PC-3 (cell line): Measurements from ENCODE around the gene TMEM106A.
"Not testable (repeated sequence)": the region's sequence is repeated elsewhere in the genome, so short reads cannot be mapped to it uniquely, and the experiment has no call there.

Experiments used
- EZH2 ChIP-seq: fragments of 300-600 bp; sonication (generic); IDR thresholded peaks from one replicate; pipeline ENCODE4 v1.6.1; 2017; ENCODE audit warnings: antibody characterized with exemption, mild to moderate bottlenecking, low read length; ENCODE audit not compliant: unreplicated experiment
- TF ChIP-seq, protein P1 (sequence below): fragments of 300-600 bp; sonication (generic); conservative IDR thresholded peaks from 2 replicates; pipeline ENCODE4 v1.5.1; 2017; ENCODE audit warnings: antibody characterized with exemption, low read depth, mild to moderate bottlenecking, low read length

DNA sequence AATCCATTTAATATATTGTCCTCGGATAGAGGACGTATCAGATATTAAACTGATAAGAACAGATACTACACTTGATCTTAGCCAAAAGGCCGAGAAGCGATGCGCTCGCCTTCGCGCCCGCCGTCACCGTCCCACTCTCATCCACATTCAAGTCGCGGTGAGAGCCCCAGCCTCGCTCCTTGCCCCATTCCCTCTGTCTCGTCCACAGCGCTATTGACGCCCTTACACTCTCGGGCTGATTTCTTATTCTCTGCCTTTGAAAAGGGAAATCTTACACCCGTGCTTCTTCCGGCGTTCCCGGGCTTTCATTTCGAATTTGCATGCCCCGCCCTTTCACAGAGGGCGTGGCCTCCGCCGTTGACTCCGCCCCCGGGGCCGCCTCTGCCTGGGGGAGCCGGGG lies 22.2 kb downstream of the TMEM106A start, which contains the start of gene RNU2-1:
- TF ChIP-seq, protein P1, sequence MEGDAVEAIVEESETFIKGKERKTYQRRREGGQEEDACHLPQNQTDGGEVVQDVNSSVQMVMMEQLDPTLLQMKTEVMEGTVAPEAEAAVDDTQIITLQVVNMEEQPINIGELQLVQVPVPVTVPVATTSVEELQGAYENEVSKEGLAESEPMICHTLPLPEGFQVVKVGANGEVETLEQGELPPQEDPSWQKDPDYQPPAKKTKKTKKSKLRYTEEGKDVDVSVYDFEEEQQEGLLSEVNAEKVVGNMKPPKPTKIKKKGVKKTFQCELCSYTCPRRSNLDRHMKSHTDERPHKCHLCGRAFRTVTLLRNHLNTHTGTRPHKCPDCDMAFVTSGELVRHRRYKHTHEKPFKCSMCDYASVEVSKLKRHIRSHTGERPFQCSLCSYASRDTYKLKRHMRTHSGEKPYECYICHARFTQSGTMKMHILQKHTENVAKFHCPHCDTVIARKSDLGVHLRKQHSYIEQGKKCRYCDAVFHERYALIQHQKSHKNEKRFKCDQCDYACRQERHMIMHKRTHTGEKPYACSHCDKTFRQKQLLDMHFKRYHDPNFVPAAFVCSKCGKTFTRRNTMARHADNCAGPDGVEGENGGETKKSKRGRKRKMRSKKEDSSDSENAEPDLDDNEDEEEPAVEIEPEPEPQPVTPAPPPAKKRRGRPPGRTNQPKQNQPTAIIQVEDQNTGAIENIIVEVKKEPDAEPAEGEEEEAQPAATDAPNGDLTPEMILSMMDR: not testable (repeated sequence)
- not testable (repeated sequence) for TF ChIP-seq EZH2
